Neuron (in vitro differentiated cells): ENCODE data around the gene FBRSL1.

Source experiments
- H2AFZ ChIP-seq: one replicate; pipeline ENCODE4 v1.6.1; 2013; ENCODE audit warnings: low read depth, mild to moderate bottlenecking, inconsistent platforms, low read length, moderate library complexity
- H3K27me3 ChIP-seq: one replicate; pipeline ENCODE4 v1.6.1; 2013; ENCODE audit warnings: low read length; ENCODE audit not compliant: insufficient read depth
- H3K36me3 ChIP-seq: one replicate; pipeline ENCODE4 v1.6.1; 2013; ENCODE audit warnings: low read length; ENCODE audit not compliant: insufficient read depth
- H3K4me1 ChIP-seq: one replicate; pipeline ENCODE4 v1.6.1; 2013; ENCODE audit warnings: low read length; ENCODE audit not compliant: insufficient read depth
- H3K4me3 ChIP-seq: 2 replicates; pipeline ENCODE4 v1.5.1; 2013; ENCODE audit warnings: mild to moderate bottlenecking, low read length, moderate library complexity
- H3K9me3 ChIP-seq: one replicate; pipeline ENCODE4 v1.6.1; 2013; ENCODE audit warnings: low read length

The FBRSL1 gene

GRCh38 chr12:132521712-132522292 lies 31.9 kb downstream of the FBRSL1 start:
- H3K4me1 ChIP-seq, result no peaks in the 10 kb centered on the region

DNA sequence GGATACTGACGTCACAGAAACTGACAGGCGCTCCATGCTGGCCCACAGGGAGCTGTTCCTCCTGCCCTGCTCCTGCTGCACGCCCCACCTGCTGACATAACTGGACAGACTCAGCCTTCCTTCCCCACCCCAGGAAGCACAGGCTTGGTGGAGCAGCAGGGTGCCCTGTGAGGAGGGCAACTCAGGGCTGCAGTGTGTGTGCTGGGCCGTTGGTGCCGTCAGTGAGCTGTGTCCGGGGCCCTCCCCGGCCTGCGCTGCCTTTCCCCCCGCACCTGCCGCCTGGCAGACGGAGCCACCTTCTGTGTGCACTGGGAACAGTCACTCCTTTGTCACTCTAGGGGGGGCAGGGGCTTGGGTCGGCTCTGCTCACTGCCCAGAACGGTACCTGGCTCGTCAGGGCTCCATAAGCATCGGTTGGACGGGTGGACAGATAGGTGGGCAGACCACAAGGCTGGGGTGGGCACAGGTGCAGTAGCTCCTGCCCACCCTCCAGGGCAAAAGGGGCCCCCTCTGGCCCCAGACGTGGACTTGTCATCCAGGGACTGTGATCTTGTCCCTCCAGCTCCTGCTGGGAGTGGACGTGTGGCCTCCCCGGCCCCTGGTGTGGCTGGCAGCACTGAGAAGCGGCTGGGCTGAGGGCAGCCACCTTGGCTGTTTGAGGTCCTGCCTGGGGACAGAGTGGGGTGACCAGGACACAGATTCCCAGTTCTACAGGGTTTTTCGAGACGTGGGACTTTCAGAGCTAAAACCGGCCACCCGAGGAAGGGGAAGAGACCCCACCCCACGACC lies 32.8 kb downstream of the FBRSL1 start:
- peaks cover 3% of the 10 kb centered on the region for H3K36me3 ChIP-seq
- no peak overlapping the region for H2AFZ ChIP-seq
- H3K4me3 ChIP-seq, result no peak overlapping the region
- no peaks in the 10 kb centered on the region for H3K4me1 ChIP-seq
- no peaks in the 10 kb centered on the region for H3K27me3 ChIP-seq
- H3K9me3 ChIP-seq, result peaks cover 16% of the 10 kb centered on the region

More at GRCh38 chr12:132521712-132522292, 31.9 kb downstream of the FBRSL1 start:
- peaks cover 3% of the 10 kb centered on the region for H3K36me3 ChIP-seq
- peaks cover 16% of the 10 kb centered on the region for H3K9me3 ChIP-seq
- H2AFZ ChIP-seq, result no peak overlapping the region
- no peaks in the 10 kb centered on the region for H3K27me3 ChIP-seq
- H3K4me3 ChIP-seq, result no peak overlapping the region

GRCh38 chr12:132523576-132524331 lies 33.8 kb downstream of the FBRSL1 start:
- Histone ChIP-seq H3K27me3 (no peaks in the 10 kb centered on the region), H3K4me3 (no peak overlapping the region), H3K4me1 (no peaks in the 10 kb centered on the region), H3K36me3 (no peaks in the 10 kb centered on the region), H3K9me3 (peaks cover 6% of the 10 kb centered on the region), H2AFZ (no peak overlapping the region)

- Histone ChIP-seq H3K36me3 (no peaks in the 10 kb centered on the region), H2AFZ (no peak overlapping the region), H3K4me1 (no peaks in the 10 kb centered on the region), H3K9me3 (peaks cover under 1% of the 10 kb centered on the region), H3K27me3 (no peaks in the 10 kb centered on the region), H3K4me3 (no peak overlapping the region)
Observed at GRCh38 chr12:132524405-132524804, 34.5 kb downstream of the FBRSL1 start.

DNA sequence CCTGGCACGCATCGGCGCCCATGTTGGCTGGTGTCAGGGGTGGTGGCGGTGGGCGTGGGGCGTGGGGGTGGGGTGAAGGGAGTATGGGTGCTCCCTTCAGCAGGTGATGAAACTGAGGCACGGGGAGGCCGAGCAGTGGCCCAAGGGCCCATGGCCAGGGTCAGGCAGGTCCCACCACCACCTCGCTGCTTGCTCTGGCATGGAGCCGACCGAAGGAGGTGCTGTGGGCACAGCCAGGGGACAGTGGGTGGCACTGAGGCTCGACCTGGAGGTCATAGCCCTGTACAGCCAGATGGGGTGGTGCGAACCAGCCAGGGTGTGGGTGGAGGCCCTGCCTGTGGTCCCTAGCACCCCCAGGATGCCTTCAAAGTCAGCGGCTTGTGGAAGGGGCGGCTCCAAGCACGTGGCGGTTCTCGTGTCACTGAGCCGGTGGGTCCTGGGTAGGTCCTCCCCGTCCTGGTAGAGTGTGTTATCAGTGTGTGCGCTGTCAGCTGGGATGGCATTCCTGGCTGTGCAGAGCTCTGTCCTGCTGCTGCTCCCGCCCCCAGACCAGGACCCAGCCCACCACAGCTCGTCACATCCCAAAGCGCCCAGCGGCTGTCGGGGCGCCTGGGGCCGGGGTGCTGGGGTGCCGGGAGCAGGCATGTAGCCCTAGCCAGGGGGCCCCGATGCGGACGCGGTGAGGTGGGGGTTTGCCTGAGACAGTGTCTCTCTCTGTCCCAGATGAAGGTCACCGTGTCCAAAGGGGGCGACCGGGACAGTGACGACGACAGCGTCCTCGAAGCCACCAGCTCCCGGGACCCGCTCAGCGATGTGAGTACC lies 35.3 kb downstream of the FBRSL1 start:
- H3K4me1 ChIP-seq, result no peaks in the 10 kb centered on the region
- H3K4me3 ChIP-seq, result no peak overlapping the region
- no peak overlapping the region for H2AFZ ChIP-seq
- no peaks in the 10 kb centered on the region for H3K9me3 ChIP-seq
- no peaks in the 10 kb centered on the region for H3K27me3 ChIP-seq
- no peaks in the 10 kb centered on the region for H3K36me3 ChIP-seq

- Histone ChIP-seq H2AFZ (no peak overlapping the region), H3K9me3 (no peaks in the 10 kb centered on the region), H3K36me3 (no peaks in the 10 kb centered on the region), H3K27me3 (no peaks in the 10 kb centered on the region), H3K4me3 (no peak overlapping the region), H3K4me1 (no peaks in the 10 kb centered on the region)
Observed at GRCh38 chr12:132525833-132526455, 36.0 kb downstream of the FBRSL1 start.

DNA sequence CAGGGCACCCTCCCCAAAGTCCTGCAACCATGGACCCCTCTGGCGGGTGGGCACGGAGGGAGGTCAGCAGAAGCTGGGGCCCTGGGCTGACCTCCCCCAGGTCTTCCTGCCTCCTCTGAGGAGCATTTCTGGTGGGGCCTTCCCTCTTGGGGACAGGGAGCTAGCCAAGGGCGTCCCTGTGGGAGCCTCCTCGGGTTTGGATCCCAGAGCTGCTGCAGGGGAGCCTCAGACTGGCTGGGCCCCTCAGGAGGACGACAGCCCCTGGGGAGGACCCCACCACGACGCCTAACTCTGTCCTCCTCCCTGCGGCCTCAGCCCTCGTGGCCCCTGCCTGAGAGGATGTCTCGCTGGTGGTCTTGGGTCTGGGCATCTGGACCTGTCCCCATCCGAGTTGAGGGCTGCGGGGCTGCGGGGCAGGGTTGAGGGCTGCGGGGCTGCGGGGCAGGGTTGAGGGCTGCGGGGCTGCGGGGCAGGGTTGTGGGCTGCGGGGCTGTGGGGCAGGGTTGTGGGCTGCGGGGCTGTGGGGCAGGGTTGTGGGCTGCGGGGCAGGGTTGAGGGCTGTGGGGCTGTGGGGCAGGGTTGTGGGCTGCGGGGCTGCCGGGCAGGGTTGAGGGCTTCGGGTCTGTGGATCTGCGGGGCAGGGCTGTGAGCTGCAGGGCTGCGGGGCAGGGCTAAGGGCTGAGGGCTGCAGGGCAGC lies 37.4 kb downstream of the FBRSL1 start:
- no peaks in the 10 kb centered on the region for H3K36me3 ChIP-seq
- H2AFZ ChIP-seq, result no peak overlapping the region
- H3K9me3 ChIP-seq, result peaks cover 10% of the 10 kb centered on the region
- H3K4me3 ChIP-seq, result no peak overlapping the region
- H3K4me1 ChIP-seq, result no peaks in the 10 kb centered on the region
- H3K27me3 ChIP-seq, result no peaks in the 10 kb centered on the region

DNA sequence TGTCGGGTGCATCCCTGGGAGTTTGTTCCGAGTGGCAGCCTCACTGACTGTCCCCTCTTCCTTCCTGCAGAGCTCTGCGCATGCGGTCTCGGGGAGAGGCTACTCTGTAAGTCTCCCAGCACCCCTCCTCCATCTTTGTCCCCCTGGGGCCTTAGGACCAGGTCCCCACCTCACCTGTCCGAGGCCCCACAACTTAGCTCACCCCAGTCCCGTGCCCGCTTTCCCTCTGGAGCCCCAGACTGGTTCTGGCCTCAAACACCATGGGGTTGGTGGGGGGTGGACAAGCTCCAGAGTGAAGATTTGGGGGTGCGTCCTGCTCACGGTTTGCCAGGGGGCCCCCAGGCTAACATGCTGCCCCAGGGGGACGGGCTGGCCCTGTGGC lies 37.9 kb downstream of the FBRSL1 start:
- H3K4me1 ChIP-seq, result no peaks in the 10 kb centered on the region
- H3K27me3 ChIP-seq, result no peaks in the 10 kb centered on the region
- no peaks in the 10 kb centered on the region for H3K36me3 ChIP-seq
- no peak overlapping the region for H2AFZ ChIP-seq
- no peak overlapping the region for H3K4me3 ChIP-seq
- H3K9me3 ChIP-seq, result peaks cover 12% of the 10 kb centered on the region

- Histone ChIP-seq H3K36me3 (no peaks in the 10 kb centered on the region), H2AFZ (no peak overlapping the region), H3K27me3 (no peaks in the 10 kb centered on the region), H3K4me3 (no peak overlapping the region), H3K4me1 (no peaks in the 10 kb centered on the region), H3K9me3 (peaks cover 15% of the 10 kb centered on the region)
Observed at GRCh38 chr12:132528564-132529106, 38.7 kb downstream of the FBRSL1 start.

DNA sequence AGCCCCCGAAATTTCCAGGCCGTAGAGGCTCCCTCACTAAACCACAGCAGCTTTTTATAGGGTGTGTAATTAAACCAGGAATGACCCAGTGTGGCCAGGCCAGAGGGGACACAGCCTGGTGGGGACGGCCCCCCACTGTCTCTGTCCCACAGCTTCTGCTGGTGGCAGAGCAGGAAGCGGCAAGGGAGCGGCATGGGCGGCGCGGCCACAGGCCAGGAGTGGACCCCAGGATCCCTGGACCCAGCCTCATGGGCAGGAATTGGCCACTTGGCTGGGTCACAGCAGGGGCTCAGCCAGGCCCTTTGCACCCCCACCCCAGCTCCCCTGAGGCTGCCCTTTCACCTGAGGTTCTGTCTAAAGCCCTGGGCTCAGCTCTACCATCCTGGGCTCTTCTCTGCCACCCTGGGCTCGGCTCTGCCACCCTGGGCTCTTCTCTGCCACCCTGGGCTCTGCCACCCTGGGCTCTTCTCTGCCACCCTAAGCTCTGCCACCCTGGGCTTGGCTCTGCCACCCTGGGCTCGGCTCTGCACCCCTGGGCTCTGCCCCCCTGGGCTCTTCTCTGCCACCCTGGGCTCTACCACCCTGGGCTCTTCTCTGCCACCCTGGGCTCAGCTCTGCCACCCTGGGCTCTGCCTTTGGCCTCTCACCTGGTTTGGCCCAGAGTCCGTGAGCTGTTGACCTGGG lies 39.3 kb downstream of the FBRSL1 start:
- H3K9me3 ChIP-seq, result peaks cover 16% of the 10 kb centered on the region
- no peaks in the 10 kb centered on the region for H3K36me3 ChIP-seq
- H3K4me1 ChIP-seq, result peaks cover 2% of the 10 kb centered on the region
- H3K4me3 ChIP-seq, result no peak overlapping the region
- no peak overlapping the region for H2AFZ ChIP-seq
- H3K27me3 ChIP-seq, result no peaks in the 10 kb centered on the region

DNA sequence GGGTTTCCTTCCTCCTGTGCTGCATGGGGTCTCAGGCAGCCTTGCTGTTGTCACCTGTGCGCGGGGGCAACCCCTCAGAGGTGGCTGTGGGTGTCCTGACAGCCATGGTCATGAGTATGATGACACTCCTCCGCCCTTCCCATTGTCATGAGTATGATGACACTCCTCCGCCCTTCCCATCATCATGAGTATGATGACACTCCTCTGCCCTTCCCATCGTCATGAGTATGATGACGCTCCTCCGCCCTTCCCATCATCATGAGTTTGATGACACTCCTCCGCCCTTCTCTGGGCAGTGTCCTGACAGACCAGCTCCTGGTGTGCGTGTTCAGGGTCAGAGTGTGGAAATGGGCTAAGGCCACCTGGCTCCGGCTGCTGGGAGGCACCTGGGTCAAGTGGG lies 40.0 kb downstream of the FBRSL1 start:
- peaks cover 8% of the 10 kb centered on the region for H3K4me1 ChIP-seq

More for the DNA sequence above, 40.0 kb downstream of the FBRSL1 start:
- Histone ChIP-seq H3K27me3 (no peaks in the 10 kb centered on the region), H3K4me3 (no peak overlapping the region), H3K36me3 (no peaks in the 10 kb centered on the region), H3K9me3 (peaks cover 16% of the 10 kb centered on the region), H2AFZ (no peak overlapping the region)
